ENCODE measurements around the gene POU2F1.
"Not testable (repeated sequence)": the region's sequence is repeated elsewhere in the genome, so short reads cannot be mapped to it uniquely, and the experiment has no call there.

POU2F1 gene

DNA sequence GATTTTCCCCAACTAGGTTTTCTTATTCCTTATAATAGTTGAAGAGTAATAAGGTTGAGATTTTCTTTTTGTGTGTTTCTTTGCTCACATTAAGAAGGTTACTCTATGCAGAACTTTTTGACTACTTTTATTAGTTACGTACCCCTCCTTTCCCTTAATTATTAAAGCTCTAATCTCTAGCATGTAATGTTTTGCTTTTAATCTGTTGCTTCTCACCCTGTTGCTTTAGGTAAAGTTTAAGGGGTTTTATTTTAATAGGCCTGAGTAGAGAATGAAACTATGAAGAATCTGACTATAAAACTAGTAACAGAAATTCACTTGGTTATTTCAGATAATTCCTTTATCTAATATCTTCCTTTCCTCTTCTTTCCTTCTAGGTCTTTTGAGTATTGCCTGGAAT is 53.4 kb downstream of the POU2F1 start:
- no peak for DNase-seq

DNA sequence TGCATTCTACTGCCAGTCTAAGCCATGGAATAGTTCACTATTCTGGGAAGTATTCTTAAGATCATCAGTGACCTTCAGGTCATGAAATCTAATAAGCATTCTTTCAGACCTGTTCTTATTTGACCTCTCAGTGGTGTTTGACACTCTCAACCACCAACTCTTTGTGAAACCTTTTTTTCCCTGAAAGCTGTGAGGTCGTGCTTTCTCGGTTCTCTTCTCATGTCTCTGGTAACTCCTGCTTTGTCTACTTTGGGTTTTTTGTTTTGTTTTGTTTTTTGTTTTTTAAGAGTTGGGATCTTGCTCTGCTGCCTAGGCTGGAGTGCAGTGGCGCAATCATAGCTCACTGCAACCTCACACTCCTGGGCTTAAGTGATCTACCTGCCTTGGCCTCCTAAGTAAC is 56.3 kb downstream of the POU2F1 start:
- no peak for DNase-seq

DNA sequence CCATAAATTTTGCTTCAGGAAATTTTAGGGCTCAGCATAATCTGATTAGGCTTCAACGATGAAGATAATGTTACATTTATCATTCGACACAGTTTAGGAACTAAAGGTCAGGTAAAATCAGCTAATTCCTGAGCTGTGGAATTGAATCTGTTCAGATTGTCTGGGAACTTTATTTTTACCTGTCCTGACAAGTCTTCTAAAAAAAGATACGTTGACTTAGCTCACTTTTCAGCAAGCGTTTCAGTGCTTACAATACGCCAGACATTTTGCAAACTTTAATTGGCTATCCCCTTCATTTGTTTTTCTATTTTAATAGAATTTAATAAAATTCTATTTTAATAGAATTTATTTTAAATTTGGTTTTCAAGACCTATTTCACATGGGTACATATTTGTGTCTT is 57.8 kb downstream of the POU2F1 start:
- DNase-seq = no peak

DNA sequence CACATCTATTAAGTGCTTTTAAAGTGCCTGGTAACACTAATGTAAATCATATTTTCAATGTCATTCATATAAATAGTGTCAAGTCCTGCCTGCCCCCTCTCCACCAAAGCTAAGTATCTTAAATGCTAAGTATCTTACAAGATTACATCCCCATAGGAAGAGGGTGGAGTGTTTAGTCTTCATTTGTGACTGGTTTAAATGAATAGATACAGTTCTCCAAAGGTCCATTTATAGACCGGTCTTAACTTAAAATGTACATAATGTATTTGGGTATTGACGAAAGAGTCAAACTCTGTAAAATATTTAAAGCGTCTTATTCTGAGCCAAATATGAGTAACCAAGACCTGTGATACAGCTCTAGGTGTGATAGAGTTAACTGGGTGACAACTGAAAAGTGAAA is 60.2 kb downstream of the POU2F1 start:
- no peak for DNase-seq

DNA sequence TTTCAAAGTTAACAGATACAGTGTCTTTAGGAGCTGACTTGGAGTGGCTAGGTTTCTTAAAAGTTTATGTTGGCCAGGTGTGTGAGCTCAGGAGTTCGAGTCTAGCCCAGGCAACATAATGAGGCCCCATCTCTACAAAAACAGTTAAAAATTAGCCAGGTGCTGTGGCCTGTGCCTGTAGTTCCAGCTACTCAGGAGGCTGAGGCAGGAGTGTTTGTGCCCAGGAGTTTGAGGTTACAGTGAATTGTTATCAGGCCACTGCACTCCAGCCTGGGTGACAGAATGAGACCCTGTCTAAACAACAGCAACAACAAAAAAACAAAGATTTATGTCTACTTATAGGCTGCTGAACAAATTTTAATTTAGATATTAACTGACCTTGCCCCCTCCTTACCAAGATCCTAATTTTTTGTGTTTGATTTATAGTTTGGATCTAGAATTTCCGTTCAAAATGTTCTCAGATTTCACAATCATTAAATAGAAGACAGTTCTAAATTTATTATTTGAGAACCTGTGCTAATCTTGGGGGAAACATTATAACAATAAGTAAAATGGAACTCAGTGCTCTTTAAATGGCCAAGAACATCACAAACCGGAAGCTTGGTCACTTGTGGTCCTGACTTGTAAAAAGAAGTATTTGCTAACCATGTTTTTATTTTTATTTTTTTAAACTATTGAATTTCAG is 67.8 kb downstream of the POU2F1 start:
- DNase-seq = no peak

DNA sequence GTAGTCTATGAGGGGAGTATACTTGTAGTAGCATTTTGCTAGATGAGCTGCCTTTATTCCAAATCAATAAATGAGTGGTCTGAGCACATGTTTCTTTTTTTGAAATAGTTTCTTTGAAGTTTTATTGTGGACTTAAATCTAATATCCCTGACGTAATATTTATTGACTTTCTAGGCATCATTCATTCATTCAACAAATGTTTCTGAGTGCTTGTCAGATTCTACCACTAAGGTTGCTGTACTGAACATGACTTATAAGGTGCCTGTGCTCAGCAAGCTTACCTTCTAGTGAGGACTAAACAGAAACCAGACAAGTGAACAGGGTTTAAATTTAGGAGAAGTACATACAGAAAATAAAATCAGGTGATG is 68.4 kb downstream of the POU2F1 start:
- DNase-seq = no peak

DNA sequence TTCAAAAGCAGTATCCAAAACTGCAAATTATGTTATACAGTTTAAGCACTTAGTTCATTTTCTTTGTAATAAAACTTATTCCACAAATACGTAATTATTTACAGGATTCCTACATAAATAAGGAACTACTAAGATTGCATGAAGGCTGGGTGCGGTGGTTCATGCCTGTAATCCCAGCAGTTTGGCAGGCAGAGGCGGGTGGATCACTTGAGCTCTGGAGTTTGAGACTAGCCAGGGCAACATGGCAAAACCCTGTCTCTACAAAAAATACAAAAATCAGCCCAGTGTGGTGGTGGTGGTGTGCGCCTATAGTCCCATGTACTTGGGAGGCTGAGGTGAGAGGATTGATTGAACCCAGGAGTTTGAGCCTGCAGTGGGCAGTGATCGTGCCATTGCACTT is 69.3 kb downstream of the POU2F1 start:
- DNase-seq = no peak

DNA sequence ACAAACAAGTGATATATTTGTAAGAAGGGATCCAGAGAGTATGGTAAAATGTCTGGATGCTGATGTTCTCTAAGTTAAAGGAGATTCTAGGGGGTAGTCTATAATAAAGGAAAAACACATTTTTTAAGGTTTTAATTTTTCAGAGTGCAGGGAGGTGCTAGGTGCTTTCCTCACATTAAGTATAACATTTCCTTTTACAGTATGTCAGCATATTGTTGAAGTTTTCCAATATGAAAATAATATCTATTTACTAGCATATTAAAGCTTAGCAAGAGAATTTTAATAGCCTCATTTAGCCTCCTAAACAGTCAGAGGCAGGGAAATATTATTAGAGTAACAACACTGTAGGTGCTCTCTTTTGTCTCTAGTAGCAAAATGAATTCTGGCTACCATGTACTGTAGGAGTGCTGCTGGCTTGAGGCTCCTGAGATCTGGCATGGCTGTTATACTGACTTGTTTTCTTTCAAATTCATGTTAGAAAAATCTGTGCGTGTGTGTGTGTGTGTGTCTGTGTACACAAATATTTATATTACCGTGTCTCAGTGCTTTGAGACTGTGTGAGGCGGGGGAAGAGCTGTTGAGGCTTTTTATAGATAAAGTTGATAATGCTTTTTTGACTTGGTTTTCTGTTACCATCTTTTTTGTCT is 71.0 kb downstream of the POU2F1 start:
- DNase-seq = no peak

DNA sequence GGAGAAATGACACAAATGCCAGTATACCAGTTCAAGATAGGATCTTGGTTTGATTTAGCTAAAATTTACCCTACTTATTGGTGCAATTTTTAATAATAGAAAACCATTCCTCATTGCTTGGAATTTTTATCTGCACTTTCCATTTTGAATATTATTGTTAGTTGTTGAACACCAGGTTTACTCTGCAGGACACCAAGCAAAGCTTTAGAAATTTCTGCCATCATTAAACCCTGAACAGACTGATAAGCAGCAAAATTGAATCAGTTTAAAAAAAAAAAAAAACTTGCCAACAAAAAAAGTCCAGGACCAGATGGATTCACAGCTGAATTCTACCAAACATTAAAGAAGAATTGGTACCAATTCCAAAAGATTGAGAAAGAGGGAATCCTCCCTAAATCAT is 71.5 kb downstream of the POU2F1 start:
- no peak for DNase-seq

DNA sequence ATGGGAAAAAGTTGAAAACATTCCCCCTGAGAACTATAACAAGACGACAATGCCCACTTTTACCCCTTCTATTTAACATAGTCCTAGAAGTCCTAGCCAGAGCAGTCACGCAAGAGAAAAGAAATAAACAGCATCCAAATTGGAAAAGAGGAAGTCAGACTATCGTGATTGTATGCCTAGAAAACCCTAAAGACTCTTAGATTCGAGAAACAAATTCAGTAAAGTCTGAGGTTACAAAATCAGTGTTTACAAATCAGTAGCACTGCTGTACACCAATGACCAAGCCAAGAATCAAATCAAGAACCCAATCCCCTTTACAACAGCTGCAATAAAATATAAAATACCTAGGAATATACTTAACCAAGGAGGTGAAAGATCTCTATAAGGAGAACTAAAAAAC is 72.4 kb downstream of the POU2F1 start:
- no peak for DNase-seq

DNA sequence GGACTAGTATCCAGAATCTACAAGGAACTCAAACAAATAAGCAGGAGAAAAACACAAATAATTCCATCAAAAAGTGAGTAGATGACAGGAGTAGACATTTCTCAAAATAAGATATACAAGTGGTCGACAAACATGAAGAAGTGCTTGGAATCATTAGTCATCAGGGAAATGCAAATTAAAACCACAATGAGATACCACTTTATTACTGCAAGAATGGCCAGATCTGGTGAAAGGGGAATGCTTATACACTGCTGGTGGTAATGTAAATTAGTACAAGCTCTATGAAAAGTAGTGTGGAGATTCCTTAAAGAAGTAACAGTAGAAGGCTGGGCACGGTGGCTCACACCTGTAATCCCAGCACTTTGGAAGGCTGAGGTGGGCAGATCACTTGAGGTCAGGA is 73.8 kb downstream of the POU2F1 start:
- DNase-seq = no peak

DNA sequence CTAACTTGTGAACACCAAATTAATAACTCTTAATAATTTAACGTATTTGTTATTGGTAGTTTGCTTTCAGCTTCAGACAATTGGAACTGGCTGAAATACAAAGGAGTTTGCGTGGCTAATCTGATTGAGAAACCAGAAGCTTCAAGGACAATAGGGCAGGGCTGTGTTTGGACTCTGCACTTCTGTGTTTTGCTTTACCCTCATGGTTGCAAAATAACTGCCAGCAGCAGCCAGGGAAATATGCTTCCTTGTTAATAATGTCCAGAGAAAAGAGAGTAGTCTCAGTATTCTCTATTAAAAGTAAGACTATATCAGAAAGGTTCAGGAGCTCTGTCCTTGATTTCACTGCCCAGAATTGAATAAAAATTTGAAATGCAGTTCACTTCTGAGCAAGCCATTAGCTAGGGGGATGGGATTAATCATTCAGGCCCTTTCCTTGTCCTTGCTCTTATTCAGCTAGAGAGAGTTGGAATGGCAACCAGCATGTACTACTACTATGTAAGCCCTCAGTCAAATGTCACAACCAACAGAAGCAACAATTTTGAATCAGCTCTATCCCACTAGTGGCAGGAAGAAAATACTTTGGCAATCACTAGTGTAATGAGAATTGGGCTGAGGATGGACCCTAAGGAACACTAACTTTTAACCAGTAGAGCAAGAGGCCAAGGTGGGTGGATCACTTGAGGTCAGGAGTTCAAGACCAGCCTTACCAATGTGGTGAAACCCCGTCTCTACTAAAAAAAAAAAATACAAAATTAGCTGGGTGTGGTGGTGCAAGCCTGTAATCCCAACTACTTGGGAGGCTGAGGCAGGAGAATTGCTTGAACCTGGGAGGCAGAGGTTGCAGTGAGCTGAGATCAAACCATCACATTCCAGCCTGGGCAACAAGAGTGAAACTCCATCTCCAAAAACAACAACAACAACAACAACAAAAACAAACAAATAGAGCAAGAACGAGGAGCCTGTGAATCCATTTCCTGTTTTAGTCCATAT is 76.8 kb downstream of the POU2F1 start:
- no peak for DNase-seq

DNA sequence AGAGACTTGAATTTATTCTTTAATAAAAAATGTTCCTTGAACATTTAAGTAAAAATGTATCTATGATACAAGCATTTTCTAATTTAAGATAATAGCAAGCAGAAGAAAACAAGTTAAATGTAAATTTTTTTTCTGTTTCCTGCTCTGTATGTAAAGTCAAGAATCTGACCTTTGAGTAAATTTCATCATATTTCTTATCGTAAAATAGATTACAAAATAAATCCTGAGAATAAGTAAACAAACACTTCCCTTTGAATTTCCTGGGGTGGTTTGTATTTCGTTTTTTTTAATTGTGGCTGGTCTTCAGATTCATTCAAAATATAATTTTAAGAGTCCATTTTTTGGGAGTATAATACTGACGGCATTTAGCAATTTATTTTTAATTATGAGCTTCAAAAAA is 77.6 kb downstream of the POU2F1 start:
- no peak for DNase-seq

DNA sequence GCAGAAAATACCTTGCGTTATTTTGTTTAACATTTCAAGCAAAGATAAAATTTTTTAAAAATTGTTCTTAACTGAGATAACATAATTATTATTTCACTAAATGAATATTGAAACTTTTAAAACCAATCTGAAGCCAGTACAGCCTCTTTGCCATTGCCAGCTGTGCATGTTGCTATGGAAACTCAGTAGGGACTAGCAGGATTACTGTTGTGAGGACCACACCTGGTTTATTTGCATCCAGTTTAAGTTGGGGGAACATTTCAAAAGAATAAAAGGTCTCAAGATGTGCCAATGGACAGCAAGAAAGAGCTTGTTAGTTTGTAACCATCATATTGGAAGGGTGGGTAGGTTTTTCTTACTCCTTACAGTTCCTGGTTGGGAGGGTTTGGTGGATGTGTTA is 80.7 kb downstream of the POU2F1 start:
- DNase-seq = no peak

DNA sequence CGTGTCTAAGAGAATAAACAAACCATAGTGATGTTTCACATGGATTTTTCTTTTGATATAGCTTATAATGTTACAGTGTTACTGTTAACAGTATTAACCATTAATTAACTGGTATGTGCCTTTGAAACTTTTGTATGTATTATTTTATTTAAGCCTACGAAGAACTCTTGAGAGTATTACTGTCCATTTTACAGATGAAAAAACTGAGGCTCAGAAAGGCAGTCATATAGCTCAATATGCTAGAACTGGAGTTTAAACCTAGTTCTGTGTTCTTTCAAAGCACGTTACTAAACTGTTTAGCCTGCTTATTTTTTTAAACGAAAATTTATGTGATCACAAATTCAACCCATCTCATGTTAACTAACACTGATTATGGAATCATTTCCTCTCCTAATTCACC is 83.5 kb downstream of the POU2F1 start:
- no peak for DNase-seq

DNA sequence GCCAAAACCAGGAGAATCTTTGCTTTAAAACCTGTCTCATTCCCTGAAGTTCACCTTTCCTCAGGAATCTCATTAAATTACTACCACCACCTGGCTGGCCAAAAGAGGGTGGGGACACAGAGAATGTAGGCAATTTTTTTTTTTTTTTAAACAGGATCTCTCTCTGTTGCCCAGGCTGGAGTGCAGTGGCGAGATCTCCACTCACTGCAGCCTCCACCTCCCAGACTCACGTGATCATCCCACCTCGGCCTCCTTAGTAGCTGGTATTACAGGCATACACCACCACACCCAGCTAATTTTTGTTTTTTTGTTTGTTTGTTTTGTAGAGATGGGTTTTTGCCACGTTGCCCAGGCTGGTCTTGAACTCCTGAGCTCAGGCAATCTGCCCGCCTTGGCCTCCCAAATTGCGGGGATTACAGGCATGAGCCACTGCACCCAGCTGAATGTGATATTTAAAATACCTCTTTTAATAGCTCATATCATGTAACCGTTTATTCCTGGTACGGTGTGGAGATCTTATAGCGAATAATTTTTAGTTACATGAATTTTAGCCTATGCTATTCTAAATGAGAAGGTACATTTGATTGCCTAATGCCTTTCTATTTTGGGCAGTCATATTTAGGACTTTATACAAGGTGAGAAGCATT is 84.5 kb downstream of the POU2F1 start:
- no peak for DNase-seq

DNA sequence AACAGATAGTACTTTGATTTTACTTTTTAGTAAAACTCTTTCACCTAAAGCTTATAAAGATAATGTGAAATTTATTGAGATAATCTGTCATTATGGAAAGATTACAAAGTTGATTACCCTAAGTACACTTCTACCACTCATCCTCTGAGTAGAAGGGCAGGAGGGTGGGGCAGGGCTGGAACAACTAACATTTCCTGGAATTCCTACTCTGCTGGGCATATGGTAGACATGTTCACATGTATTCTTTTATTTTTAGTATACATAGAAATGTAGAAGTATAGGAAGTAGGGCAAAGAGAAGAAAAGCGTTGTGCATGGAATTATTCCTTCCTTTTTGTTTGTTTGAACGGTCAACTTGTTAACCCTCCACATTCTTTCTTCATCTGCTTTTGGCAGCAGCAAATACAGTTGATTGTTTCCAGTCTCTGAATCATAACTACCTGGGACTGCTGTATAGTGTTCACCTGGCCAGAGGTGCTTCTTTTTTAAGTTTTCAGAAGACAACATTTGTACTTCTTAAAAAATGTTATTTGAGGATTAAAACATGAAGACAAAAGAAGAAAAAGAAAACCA is 85.1 kb downstream of the POU2F1 start:
- no peak for DNase-seq

DNA sequence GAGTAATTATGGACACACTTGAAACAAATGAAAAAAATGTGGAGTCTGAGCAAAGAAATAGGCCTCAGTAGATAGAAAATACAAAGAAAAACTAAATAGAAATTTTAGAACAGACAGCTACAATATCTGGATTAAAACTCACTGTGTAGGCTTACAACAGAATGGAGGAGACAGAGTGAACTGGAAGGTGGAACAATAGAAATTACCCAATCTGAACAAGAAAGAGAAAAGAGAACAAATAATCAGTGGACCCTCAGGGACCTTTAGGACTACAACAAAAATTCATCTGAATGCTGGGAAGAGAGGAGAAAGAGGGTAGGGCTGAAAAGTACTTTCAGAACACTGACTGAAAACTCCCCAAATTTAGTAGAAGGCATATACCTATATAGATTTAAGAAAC is 90.0 kb downstream of the POU2F1 start:
- no peak for DNase-seq

DNA sequence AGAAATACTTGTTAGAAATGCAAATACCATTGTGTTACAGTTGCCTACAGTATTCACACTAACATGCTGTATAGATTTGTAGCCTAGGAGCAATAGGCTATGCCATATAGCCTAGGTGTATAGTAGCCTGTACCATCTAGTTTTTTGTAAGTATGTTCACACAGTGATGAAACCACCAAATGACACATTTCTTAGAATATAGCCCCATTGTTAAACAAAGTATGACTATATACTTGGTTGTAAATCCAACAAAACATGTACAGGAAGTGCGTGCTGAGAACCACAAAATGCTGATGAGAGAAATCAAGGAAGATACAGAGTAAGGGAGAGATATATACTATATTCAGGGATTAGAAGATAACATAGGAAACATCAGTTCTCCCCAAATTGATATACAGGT is 92.2 kb downstream of the POU2F1 start:
- DNase-seq = no peak

DNA sequence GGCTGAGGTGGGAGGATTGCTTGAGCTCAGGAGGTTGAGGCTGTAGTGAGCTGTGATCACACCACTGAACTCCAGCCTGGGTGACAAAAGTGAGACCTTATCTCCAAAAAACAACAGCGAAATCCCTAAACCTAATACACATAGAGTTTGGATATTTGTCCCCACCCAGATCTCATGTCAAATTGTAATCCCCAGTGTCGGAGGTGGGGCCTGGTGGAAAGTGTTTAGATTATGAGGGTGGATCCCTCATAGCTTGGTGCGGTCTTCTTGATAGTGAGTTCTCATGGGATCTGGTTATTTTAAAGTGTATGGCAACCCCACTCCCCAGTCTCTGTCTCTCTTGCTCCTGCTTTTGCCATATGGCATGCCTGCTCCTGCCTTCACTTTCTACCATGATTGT is 94.0 kb downstream of the POU2F1 start:
- DNase-seq = no peak

DNA sequence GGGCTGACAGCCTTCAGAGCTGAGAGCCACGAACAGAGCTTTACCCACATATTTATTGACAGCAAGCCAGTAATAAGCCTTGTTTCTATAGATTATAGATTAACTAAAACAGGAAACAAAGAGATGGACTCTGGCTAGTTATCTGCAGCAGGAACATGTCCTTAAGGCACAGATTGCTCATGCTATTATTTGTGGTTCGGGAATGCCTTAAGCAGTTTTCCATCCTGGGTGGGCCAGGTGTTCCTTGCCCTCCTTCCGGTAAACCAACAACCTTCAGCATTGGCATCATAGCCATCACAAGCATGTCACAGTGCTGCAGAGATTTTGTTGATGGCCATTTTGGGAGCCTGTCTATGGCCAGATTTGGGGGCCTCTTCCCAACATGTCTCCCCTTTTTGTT is 96.8 kb downstream of the POU2F1 start:
- DNase-seq = no peak

DNA sequence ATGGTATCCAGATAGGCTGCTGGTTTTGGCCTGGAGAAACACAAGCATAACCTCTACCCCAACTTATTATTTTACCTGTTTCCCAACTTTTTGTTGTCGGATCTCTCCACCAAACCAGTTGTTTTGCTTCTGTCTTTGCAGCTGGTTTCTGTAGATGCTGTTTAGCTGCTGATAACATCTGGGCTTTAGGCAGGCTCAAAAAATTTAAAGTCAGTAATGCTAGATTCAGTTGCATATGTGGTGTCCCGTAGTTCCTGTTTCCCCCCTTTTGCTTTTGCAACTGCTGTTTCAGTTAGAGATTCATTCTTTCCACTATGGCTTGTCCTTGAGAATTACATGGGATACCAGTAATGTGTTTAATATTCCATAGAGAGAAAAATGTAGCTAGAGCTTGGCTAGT is 98.5 kb downstream of the POU2F1 start:
- not testable (repeated sequence) for DNase-seq

DNA sequence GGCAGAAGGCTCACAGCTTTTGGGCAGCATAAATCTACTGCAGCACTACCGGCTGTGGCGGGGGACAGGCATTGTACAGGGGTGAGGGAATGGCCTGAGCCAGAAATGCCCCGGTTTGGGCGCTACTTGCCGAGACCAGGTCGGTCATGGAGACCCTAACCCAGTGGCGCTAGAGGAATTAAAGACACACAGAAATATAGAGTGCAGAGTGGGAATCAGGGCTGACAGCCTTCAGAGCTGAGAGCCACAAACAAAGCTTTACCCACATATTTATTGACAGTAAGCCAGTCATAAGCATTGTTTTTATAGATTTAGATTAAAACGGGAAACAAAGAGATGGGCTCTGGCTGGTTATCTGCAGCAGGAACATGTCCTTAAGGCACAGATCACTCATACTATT is 101.8 kb downstream of the POU2F1 start:
- no peak for DNase-seq

Measured in activated effector memory CD4-positive, alpha-beta T cell treated with anti-CD3 and anti-CD28 coated beads, Interleukin-2, amount 50 U/mL, for 16 hours (primary cell).